Liver (tissue), 9 donors: Measurements from ENCODE around the gene CEP128. TPM values are rescaled to one million over a fixed set of nuclear protein-coding genes. Genes with fewer than 3 reads are reported as not detected.

ENCODE experiments used
- DNase-seq: peaks from one replicate; pipeline ENCODE4 v3.0.0-alpha.2; 2017; ENCODE audit warnings: low spot score
- H3K27ac ChIP-seq, 2 donors: one replicate each; pipeline ENCODE4 v1.7.0; 2013; ENCODE audit warnings: inconsistent platforms in 2 of 2, low read length in 2 of 2, control low read depth in 1 of 2, low read depth in 1 of 2, mild to moderate bottlenecking in 1 of 2
- H3K27me3 ChIP-seq, 4 donors: one replicate each; pipeline versions ENCODE4 v1.6.1 to v1.7.0; 2013; ENCODE audit warnings: low read length in 3 of 4, inconsistent platforms in 1 of 4, mild to moderate bottlenecking in 1 of 4, moderate library complexity in 1 of 4; ENCODE audit not compliant: control insufficient read depth in 4 of 4, insufficient read depth in 4 of 4
- H3K36me3 ChIP-seq, 4 donors: one replicate each; pipeline versions ENCODE4 v1.6.1 to v1.7.0; 2013; ENCODE audit warnings: low read length in 3 of 4, mild to moderate bottlenecking in 3 of 4, low read depth in 1 of 4, moderate library complexity in 1 of 4; ENCODE audit not compliant: control insufficient read depth in 4 of 4, insufficient read depth in 3 of 4
- H3K4me1 ChIP-seq, 4 donors: one replicate each; pipeline versions ENCODE4 v1.6.1 to v1.7.0; 2013; ENCODE audit warnings: low read length in 3 of 4, mild to moderate bottlenecking in 3 of 4, moderate library complexity in 1 of 4; ENCODE audit not compliant: control insufficient read depth in 4 of 4, insufficient read depth in 4 of 4
- H3K4me3 ChIP-seq, 3 donors: one replicate each; pipeline versions ENCODE4 v1.6.1 to v1.7.0; 2013; ENCODE audit warnings: low read length in 3 of 3, control low read depth in 1 of 3, low read depth in 1 of 3, mild to moderate bottlenecking in 1 of 3
- H3K9ac ChIP-seq, 2 donors: one replicate each; pipeline ENCODE4 v1.7.0; 2013; ENCODE audit warnings: low read length in 2 of 2, mild to moderate bottlenecking in 2 of 2, moderate library complexity in 2 of 2, control low read depth in 1 of 2, low read depth in 1 of 2
- H3K9me3 ChIP-seq, 4 donors: one replicate each; pipeline versions ENCODE4 v1.6.1 to v1.7.0; 2013; ENCODE audit warnings: low read length in 3 of 4; ENCODE audit not compliant: control insufficient read depth in 4 of 4
- ATF3 ChIP-seq: IDR thresholded peaks from 2 replicates; pipeline ENCODE4 v1.6.1; 2016; ENCODE audit warnings: antibody characterized with exemption
- EGR1 ChIP-seq, 2 donors: IDR thresholded peaks; 2 replicates each; pipeline ENCODE4 v1.6.1; 2016 to 2018; ENCODE audit warnings: antibody characterized with exemption in 2 of 2, low read depth in 2 of 2
- FOXA1 ChIP-seq: IDR thresholded peaks from 2 replicates; pipeline ENCODE4 v1.6.1; 2016; ENCODE audit warnings: antibody characterized with exemption
- FOXA2 ChIP-seq: IDR thresholded peaks from 2 replicates; pipeline ENCODE4 v1.6.1; 2016; ENCODE audit warnings: antibody characterized with exemption
- GABPA ChIP-seq, 2 donors: IDR thresholded peaks in 1 of 2; conservative IDR thresholded peaks in 1 of 2; 2 replicates each; pipeline ENCODE4 v1.6.1; 2016; ENCODE audit warnings: antibody characterized with exemption in 2 of 2, mild to moderate bottlenecking in 1 of 2, moderate library complexity in 1 of 2
- HNF4A ChIP-seq, 2 donors: conservative IDR thresholded peaks; 2 replicates each; pipeline ENCODE4 v1.6.1; 2016; ENCODE audit warnings: antibody characterized with exemption in 2 of 2, mild to moderate bottlenecking in 2 of 2
- HNF4G ChIP-seq: IDR thresholded peaks from 2 replicates; pipeline ENCODE4 v1.6.1; 2016; ENCODE audit warnings: antibody characterized with exemption
- JUND ChIP-seq, 2 donors: IDR thresholded peaks; 2 replicates each; pipeline ENCODE4 v1.6.1; 2016; ENCODE audit warnings: antibody characterized with exemption in 2 of 2
- MAX ChIP-seq: IDR thresholded peaks from 2 replicates; pipeline ENCODE4 v1.6.1; 2016; ENCODE audit warnings: antibody characterized with exemption
- NR2F2 ChIP-seq: IDR thresholded peaks from 2 replicates; pipeline ENCODE4 v1.6.1; 2016; ENCODE audit warnings: antibody characterized with exemption
- RAD21 ChIP-seq, 2 donors: IDR thresholded peaks; 2 replicates each; pipeline ENCODE4 v1.6.1; 2016; ENCODE audit warnings: antibody characterized with exemption in 2 of 2, mild to moderate bottlenecking in 2 of 2
- RXRA ChIP-seq, 2 donors: IDR thresholded peaks; 2 replicates each; pipeline ENCODE4 v1.6.1; 2017 to 2018; ENCODE audit warnings: antibody characterized with exemption in 2 of 2, mild to moderate bottlenecking in 1 of 2
- SP1 ChIP-seq: IDR thresholded peaks from 2 replicates; pipeline ENCODE4 v1.6.1; 2018; ENCODE audit warnings: antibody characterized with exemption, mild to moderate bottlenecking
- TAF1 ChIP-seq: conservative IDR thresholded peaks from 2 replicates; pipeline ENCODE4 v1.6.1; 2016; ENCODE audit warnings: antibody characterized with exemption, mild to moderate bottlenecking
- YY1 ChIP-seq: IDR thresholded peaks from 2 replicates; pipeline ENCODE4 v1.6.1; 2016; ENCODE audit warnings: antibody characterized with exemption, mild to moderate bottlenecking
- ZBTB33 ChIP-seq: IDR thresholded peaks from 2 replicates; pipeline ENCODE4 v1.6.1; 2016; ENCODE audit warnings: antibody characterized with exemption
- WGBS: extraction: QIAGEN DNeasy Blood & Tissue Kit; methylation state at CpG from one replicate; pipeline ENCODE4 v1.1.7; 2013; 5-methylcytosine and 5-hydroxymethylcytosine counted together
- polyA plus RNA-seq, 2 donors: library from polyadenylated mRNA; stranded (reverse) in 1 of 2; unstranded in 1 of 2; fragments of 200-250 nt in 1 of 2; fragments of >200 nt in 1 of 2; fragmentation: Nextera tagmentation in 1 of 2; extraction: Ambion mirVana in 1 of 2; gene quantifications; one replicate each; pipeline versions ENCODE4 v1.2.1 to v1.2.3, GENCODE V29; 2013 to 2015
- total RNA-seq, 2 donors: library from RNA; depleted of rRNA; stranded (reverse); fragments of >200 nt; gene quantifications; one replicate each; pipeline ENCODE4 v1.2.3, GENCODE V29; 2014
- TF ChIP-seq, protein P1 (sequence below): IDR thresholded peaks from 2 replicates; pipeline ENCODE4 v1.6.1; 2016; ENCODE audit warnings: antibody characterized with exemption, mild to moderate bottlenecking
- TF ChIP-seq, protein P2 (sequence below): fragments of 150-350 bp; IDR thresholded peaks from 2 replicates; pipeline ENCODE4 v1.5.1; 2017; ENCODE audit warnings: improper control_type of control experiment, low read depth, low read length; ENCODE audit not compliant: missing input control
- donor health status: healthy.
- donor health status: healthy.
- donor health status: healthy.
- donor health status: healthy.
- donor health status: healthy.

The CEP128 gene
- total and polyA plus RNA-seq, 4 donors, result 0.27 to 3.8 (median 1.4) TPM

DNA sequence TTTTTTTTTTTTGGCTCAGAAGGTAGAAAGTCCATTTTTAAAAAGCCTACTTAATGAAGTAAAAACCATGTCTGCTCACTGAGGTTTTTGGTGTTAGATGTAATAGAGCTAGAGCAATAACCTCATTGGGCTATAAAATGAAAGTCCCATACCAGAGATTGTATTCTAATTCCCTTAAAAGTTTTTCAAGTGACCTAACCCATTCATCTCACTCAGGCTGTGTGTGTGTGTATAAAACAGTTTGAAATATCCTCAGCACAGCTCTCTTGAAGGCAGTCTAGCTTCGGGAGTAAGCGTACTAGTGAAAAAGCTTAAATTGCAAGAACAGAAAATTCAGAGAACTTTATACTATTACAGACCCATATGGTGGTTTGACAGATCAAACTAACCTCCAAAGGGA, 313.8 kb downstream of the CEP128 start:
- H3K4me1 ChIP-seq, result peaks cover 0 to 9% (median 2%) of the 10 kb centered on the region in 4 donors
- H3K9ac ChIP-seq, result no peak overlapping the region
- no peaks in the 10 kb centered on the region for H3K27me3 ChIP-seq
- H3K9me3 ChIP-seq, result no peaks in the 10 kb centered on the region
- TF ChIP-seq EGR1 (IDR thresholded peaks at IDR 0.05; ENCODE audit: low read depth in 2 of 2) (no peak), HNF4A (conservative IDR thresholded peaks at IDR 0.05) (no peak), SP1 (no peak), JUND (IDR thresholded peaks at IDR 0.05) (no peak), FOXA1 (no peak), RXRA (IDR thresholded peaks at IDR 0.05) (no peak), YY1 (no peak), HNF4G (no peak), RAD21 (IDR thresholded peaks at IDR 0.05) (no peak), ZBTB33 (no peak), GABPA (IDR thresholded peaks at IDR 0.05 in 1 of 2, conservative IDR thresholded peaks at IDR 0.05 in 1 of 2) (no peak), TAF1 (no peak), NR2F2 (no peak), MAX (no peak), ATF3 (no peak), FOXA2 (no peak)
- TF ChIP-seq, protein P1, sequence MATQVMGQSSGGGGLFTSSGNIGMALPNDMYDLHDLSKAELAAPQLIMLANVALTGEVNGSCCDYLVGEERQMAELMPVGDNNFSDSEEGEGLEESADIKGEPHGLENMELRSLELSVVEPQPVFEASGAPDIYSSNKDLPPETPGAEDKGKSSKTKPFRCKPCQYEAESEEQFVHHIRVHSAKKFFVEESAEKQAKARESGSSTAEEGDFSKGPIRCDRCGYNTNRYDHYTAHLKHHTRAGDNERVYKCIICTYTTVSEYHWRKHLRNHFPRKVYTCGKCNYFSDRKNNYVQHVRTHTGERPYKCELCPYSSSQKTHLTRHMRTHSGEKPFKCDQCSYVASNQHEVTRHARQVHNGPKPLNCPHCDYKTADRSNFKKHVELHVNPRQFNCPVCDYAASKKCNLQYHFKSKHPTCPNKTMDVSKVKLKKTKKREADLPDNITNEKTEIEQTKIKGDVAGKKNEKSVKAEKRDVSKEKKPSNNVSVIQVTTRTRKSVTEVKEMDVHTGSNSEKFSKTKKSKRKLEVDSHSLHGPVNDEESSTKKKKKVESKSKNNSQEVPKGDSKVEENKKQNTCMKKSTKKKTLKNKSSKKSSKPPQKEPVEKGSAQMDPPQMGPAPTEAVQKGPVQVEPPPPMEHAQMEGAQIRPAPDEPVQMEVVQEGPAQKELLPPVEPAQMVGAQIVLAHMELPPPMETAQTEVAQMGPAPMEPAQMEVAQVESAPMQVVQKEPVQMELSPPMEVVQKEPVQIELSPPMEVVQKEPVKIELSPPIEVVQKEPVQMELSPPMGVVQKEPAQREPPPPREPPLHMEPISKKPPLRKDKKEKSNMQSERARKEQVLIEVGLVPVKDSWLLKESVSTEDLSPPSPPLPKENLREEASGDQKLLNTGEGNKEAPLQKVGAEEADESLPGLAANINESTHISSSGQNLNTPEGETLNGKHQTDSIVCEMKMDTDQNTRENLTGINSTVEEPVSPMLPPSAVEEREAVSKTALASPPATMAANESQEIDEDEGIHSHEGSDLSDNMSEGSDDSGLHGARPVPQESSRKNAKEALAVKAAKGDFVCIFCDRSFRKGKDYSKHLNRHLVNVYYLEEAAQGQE, result no peak
- TF ChIP-seq, protein P2, sequence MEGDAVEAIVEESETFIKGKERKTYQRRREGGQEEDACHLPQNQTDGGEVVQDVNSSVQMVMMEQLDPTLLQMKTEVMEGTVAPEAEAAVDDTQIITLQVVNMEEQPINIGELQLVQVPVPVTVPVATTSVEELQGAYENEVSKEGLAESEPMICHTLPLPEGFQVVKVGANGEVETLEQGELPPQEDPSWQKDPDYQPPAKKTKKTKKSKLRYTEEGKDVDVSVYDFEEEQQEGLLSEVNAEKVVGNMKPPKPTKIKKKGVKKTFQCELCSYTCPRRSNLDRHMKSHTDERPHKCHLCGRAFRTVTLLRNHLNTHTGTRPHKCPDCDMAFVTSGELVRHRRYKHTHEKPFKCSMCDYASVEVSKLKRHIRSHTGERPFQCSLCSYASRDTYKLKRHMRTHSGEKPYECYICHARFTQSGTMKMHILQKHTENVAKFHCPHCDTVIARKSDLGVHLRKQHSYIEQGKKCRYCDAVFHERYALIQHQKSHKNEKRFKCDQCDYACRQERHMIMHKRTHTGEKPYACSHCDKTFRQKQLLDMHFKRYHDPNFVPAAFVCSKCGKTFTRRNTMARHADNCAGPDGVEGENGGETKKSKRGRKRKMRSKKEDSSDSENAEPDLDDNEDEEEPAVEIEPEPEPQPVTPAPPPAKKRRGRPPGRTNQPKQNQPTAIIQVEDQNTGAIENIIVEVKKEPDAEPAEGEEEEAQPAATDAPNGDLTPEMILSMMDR, result no peak
- no peak overlapping the region for H3K27ac ChIP-seq
- 91% methylated on average over 2 of the region's 2 CpGs for WGBS
- no peaks in the 10 kb centered on the region for H3K36me3 ChIP-seq
- H3K4me3 ChIP-seq, result no peak overlapping the region
- DNase-seq, result no peak
